Transverse colon (tissue), 4 donors: ENCODE data around the gene CRTC1.
"Not testable (repeated sequence)": the region's sequence is repeated elsewhere in the genome, so short reads cannot be mapped to it uniquely, and the experiment has no call there.

Experiments used
- CTCF ChIP-seq, 5 experiments: fragments of 200-600 bp in 3 of 5; fragments of 450-650 bp in 2 of 5; sonication (generic) in 3 of 5; IDR thresholded peaks; 1 replicate in 2 of 5; 2 replicates in 3 of 5; pipeline ENCODE4 v1.5.1; 2016 to 2017; ENCODE audit warnings: antibody characterized with exemption in 5 of 5, inconsistent platforms in 3 of 5, mild to moderate bottlenecking in 2 of 5, moderate library complexity in 1 of 5
- POLR2A ChIP-seq: fragments of 450-650 bp; IDR thresholded peaks from one replicate; pipeline ENCODE4 v1.6.1; 2016; ENCODE audit warnings: antibody characterized with exemption, mild to moderate bottlenecking, moderate library complexity
- POLR2AphosphoS5 ChIP-seq, 3 donors: sonication (generic); formaldehyde crosslinking; IDR thresholded peaks; one replicate each; pipeline ENCODE4 v1.6.1; 2016; ENCODE audit warnings: antibody characterized with exemption in 3 of 3

GRCh38 chr19:18816645-18817044 is 133.2 kb downstream of the CRTC1 start:
- not testable (repeated sequence) for TF ChIP-seq CTCF (IDR thresholded peaks at IDR 0.05); POLR2AphosphoS5 (IDR thresholded peaks at IDR 0.05); POLR2A
